Inflammatory macrophage (primary cell): Measurements from ENCODE around the gene ANKRD27.
"Not testable (repeated sequence)": the region's sequence is repeated elsewhere in the genome, so short reads cannot be mapped to it uniquely, and the experiment has no call there.

Source experiments
- DNase-seq, 2 donors: peaks; one replicate each; pipeline ENCODE4 v3.0.0-alpha.2; 2020 to 2022

The ANKRD27 gene

GRCh38 chr19:32688311-32688710, 13.3 kb upstream of the ANKRD27 start:
- DNase-seq, result peak; percentile 52 to 57

- DNase-seq, result no peak
These were observed 12.7 kb upstream of the ANKRD27 start for GRCh38 chr19:32687681-32688080.

GRCh38 chr19:32686847-32687475, 12.0 kb upstream of the ANKRD27 start:
- no peak for DNase-seq

- no peak for DNase-seq
These were observed 7.3 kb upstream of the ANKRD27 start for GRCh38 chr19:32682317-32682716.

- peak; percentile 43 to 51 for DNase-seq
These were observed 6.0 kb upstream of the ANKRD27 start for GRCh38 chr19:32680986-32681385.

- DNase-seq, result no peak
These were observed 2.7 kb upstream of the ANKRD27 start for GRCh38 chr19:32677657-32678056.

GRCh38 chr19:32676895-32677359, 1.9 kb upstream of the ANKRD27 start:
- no peak for DNase-seq

- no peak for DNase-seq
These were observed 1.4 kb upstream of the ANKRD27 start for GRCh38 chr19:32676186-32676894.

GRCh38 chr19:32675720-32676185, 773 bp upstream of the ANKRD27 start, which contains the start of gene RGS9BP:
Gene RGS9BP, plus strand, starts transcription at chr19:32675848. Its CDS starts 416 bp downstream, at chr19:32676264.
- peak; percentile 67 to 68 for DNase-seq

GRCh38 chr19:32674153-32674930, 638 bp downstream of the ANKRD27 start:
- peak in 1 of 2 donors; percentile 46 for DNase-seq

- no peak for DNase-seq
These were observed 1.4 kb downstream of the ANKRD27 start for GRCh38 chr19:32673573-32673972.

- DNase-seq, result no peak
These were observed 2.1 kb downstream of the ANKRD27 start for GRCh38 chr19:32672841-32673240.

GRCh38 chr19:32671883-32672593, 2.9 kb downstream of the ANKRD27 start:
- DNase-seq, result peak in 1 of 2 donors; percentile 22

- DNase-seq, result no peak
These were observed 5.7 kb downstream of the ANKRD27 start for GRCh38 chr19:32669310-32669709.

- DNase-seq, result no peak
These were observed 8.9 kb downstream of the ANKRD27 start for GRCh38 chr19:32666084-32666483.

- DNase-seq, result peak; percentile 60 to 64
These were observed 12.8 kb downstream of the ANKRD27 start for GRCh38 chr19:32662186-32662585.

GRCh38 chr19:32661318-32661717, 13.7 kb downstream of the ANKRD27 start:
- DNase-seq, result peak; percentile 35 to 65

- DNase-seq, result no peak
These were observed 16.5 kb downstream of the ANKRD27 start for GRCh38 chr19:32658527-32658926.

GRCh38 chr19:32658075-32658474, 16.9 kb downstream of the ANKRD27 start:
- no peak for DNase-seq

GRCh38 chr19:32656379-32656778, 18.6 kb downstream of the ANKRD27 start:
- DNase-seq, result not testable (repeated sequence)

- DNase-seq, result no peak
These were observed 21.4 kb downstream of the ANKRD27 start for GRCh38 chr19:32653599-32653915.

GRCh38 chr19:32652894-32653598, 21.9 kb downstream of the ANKRD27 start:
- DNase-seq, result no peak
